ENCODE results near the gene HTR1E. TPM values are rescaled to one million over a fixed set of nuclear protein-coding genes. Genes with fewer than 3 reads are reported as not detected.

The HTR1E gene
- total RNA-seq, 2 donors from 2014 or later: not detected

DNA sequence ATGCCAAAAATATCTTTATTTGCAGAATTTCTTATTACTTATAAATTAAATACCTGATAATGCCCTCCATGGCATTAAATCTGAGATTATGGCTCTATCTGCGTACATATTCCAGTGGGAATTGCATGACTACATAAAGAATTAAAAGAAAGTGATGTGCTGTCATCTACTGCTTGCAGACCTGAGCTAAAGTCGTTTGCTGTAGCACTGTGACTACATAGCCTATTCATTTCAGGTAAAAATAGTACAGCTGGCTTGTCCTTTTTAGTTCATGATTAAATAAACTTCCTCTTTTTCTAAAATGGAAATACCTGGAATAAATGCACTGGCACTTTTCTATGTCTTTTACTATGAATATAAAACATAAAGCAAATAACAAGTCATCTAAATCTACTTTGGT, 79.4 kb downstream of the HTR1E start:
- Mint-ChIP-seq H3K27me3 (peaks cover 23% of the 10 kb centered on the region), H3K9me3 (peaks cover 4% of the 10 kb centered on the region), H3K4me3 (no peak overlapping the region), H3K4me1 (no peaks in the 10 kb centered on the region), H3K36me3 (ENCODE audit: low read depth) (no peaks in the 10 kb centered on the region), H3K27ac (no peak overlapping the region)
- no peak for ATAC-seq (replicated peaks)

DNA sequence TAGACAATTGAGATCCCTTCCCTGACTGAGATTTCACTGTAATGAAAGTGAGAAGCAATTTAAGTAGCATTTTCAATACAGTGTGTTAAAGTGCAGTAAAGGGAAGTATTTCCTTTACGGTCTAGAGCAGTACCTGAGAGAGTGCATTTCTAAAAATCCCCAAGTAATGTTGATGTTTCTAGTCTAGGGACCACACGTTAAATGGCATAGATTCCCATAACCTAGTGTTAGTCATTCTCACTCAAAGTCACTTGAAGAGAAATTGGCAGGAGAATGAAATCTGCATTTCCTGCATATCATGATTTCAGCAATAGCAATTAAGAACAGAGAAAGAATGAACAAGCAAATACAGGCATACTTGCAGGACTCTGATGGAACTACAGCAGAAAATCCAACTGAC, 89.7 kb downstream of the HTR1E start:
- H3K36me3 Mint-ChIP-seq (ENCODE audit: low read depth): no peaks in the 10 kb centered on the region

DNA sequence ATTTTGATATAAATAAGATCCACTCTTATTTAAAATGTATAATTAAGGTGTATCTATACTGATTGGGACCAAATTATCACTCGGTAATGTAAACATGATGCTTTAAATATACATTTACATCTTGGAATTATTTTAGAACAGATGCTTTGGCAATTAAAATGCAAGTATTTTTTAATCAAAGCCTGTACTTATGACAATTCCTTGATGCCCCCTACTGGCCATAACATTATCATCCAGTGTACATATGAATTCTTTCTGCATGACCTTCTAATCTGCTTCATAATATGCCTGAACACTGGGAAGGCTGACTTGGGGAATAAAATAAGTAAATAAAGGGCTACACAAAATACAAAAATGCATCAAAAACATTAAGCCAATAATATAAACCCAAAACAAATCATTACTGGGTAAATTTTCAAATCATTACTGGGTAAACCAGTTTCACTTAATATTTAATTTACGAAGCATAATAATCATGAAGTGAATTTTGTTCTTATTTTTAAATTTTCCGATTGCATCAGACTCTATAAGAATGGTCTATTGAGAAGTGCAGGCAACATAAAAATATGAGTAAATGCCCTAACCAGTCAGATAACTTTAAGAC, 92.5 kb downstream of the HTR1E start:
- Mint-ChIP-seq H3K27ac (no peak overlapping the region), H3K4me1 (no peaks in the 10 kb centered on the region), H3K9me3 (peaks cover 4% of the 10 kb centered on the region), H3K4me3 (no peak overlapping the region), H3K36me3 (ENCODE audit: low read depth) (no peaks in the 10 kb centered on the region), H3K27me3 (peaks cover 22% of the 10 kb centered on the region)
- ATAC-seq (replicated peaks): no peak

More for the DNA sequence above, 89.7 kb downstream of the HTR1E start:
- peaks cover 16% of the 10 kb centered on the region for H3K27me3 Mint-ChIP-seq
- no peak overlapping the region for H3K4me3 Mint-ChIP-seq
- no peaks in the 10 kb centered on the region for H3K9me3 Mint-ChIP-seq
- no peak overlapping the region for H3K27ac Mint-ChIP-seq
- ATAC-seq (replicated peaks): no peak
- no peaks in the 10 kb centered on the region for H3K4me1 Mint-ChIP-seq

DNA sequence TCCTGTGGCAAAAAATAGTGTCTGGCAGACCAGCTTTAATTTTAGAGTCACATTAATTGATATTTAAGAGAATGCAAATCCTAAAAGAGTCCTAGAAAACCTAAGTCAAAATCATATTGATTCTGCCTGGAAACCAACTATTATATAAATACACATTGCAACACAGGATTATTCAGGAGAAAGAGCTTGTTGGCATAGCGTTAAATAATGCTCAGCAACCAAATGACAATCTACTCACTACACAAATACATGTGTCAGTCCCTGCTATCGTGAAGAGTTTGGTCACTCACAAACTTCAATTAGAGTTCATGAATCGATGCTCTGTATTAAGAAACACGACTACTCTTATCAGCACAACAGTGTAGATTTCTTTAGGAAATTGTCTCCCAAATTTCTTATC, 103.4 kb downstream of the HTR1E start:
- no peak overlapping the region for H3K27ac Mint-ChIP-seq
- H3K9me3 Mint-ChIP-seq: peaks cover 4% of the 10 kb centered on the region
- no peak overlapping the region for H3K4me3 Mint-ChIP-seq
- H3K27me3 Mint-ChIP-seq: peaks cover 39% of the 10 kb centered on the region
- H3K4me1 Mint-ChIP-seq: no peaks in the 10 kb centered on the region
- no peaks in the 10 kb centered on the region for H3K36me3 Mint-ChIP-seq (ENCODE audit: low read depth)
- no peak for ATAC-seq (replicated peaks)

DNA sequence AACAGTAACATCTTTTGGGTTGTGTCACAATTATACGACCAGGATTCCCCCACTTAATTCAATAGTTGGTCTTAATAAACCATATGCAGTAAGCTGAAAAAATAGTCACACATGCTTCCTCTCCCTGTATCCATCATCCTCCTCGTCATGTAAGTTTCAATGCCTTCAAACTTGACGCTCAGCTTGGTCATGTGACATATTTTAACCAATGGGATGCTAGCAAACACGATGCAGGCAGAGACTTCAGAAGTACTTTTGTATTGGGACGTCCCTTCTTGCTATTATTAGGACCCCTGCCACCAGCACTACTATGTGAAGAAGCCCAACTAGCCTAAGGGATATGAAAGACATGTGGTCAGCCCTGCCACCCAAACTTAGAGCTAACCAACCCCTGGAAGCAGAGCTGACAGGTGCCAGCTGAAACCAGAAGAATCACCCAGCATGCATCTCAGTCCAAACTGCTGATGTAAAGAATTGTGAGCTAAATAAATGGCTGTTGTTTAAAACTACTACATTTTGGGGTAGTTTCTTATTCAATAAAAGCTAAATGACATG, 108.3 kb downstream of the HTR1E start:
- Mint-ChIP-seq H3K4me1 (no peaks in the 10 kb centered on the region), H3K27ac (no peak overlapping the region), H3K4me3 (no peak overlapping the region), H3K36me3 (ENCODE audit: low read depth) (no peaks in the 10 kb centered on the region), H3K9me3 (no peaks in the 10 kb centered on the region), H3K27me3 (peaks cover 37% of the 10 kb centered on the region)
- no peak for ATAC-seq (replicated peaks)

DNA sequence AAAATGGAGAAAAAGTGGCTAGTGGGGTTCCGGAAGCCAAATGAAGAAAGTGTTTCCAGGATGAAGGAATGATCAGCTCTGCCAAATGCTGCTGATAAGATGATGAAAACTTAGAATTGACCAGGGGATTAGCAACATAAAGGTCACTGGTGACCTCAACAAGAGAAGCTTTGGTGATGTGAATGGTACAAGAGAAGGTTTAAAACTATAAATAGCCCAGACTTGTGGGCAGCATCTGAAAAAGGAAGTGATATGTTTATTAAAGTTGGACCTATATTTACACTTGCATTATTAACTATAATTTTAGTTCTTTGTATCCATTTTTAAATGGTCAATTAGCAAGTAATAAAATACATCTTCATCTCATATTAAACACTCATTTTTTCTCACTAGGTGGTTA, 112.5 kb downstream of the HTR1E start:
- H3K4me3 Mint-ChIP-seq: no peak overlapping the region
- no peaks in the 10 kb centered on the region for H3K36me3 Mint-ChIP-seq (ENCODE audit: low read depth)
- H3K27ac Mint-ChIP-seq: no peak overlapping the region
- H3K9me3 Mint-ChIP-seq: no peaks in the 10 kb centered on the region
- H3K4me1 Mint-ChIP-seq: no peaks in the 10 kb centered on the region
- peaks cover 23% of the 10 kb centered on the region for H3K27me3 Mint-ChIP-seq
- no peak for ATAC-seq (replicated peaks)

DNA sequence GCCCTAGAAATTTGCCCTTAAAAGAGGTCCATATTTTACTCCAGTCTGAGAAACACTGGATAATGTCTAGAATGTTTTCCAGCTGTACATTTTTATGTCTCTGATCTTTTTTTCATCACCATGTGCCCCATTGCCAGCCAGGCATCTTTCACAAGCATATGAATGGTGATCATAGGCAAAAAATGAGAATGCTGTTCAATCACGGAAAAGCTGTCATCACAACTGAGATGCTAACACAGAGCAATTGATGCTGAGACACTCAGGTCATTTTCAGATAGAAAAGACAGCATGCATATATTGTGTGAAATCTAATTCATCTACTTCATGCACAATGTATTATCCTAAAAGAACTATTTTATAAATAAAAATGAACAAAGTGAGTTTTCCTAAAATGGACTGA, 116.0 kb downstream of the HTR1E start:
- Mint-ChIP-seq H3K27ac (no peak overlapping the region), H3K4me3 (no peak overlapping the region), H3K27me3 (peaks cover 18% of the 10 kb centered on the region), H3K4me1 (no peaks in the 10 kb centered on the region), H3K9me3 (no peaks in the 10 kb centered on the region), H3K36me3 (ENCODE audit: low read depth) (no peaks in the 10 kb centered on the region)
- no peak for ATAC-seq (replicated peaks)

DNA sequence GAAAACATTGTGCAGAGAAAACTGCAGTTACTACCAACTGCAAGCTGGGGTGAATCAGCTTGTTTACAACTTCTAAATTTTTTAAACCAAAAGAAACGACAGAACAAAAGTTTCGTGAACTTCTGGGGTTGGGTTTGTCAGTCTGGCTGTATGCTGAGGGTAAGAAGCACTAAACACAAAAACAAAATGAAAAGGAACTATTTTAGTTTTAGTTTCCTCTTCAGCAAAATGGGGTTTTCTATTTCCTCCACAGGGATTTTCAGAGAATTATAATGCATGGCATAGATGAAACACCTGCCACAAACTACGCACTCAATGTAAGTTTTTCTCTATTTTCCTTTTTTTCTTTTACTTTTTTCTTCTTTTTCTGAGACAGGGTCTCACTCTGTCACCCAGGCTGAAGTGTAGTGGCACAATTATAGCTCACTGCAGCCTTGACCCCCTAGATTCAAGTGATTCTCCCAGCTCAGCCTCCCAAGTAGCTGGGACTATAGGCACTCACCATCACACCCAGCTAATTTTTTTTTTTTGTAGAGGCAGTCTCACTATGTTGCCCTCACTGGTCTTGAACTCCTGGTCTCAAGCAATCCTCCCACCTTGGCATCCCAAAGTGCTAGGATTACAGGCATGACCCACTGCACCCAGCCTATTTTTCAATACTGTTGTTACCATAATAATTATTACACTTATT, 117.0 kb downstream of the HTR1E start:
- Mint-ChIP-seq H3K4me1 (no peaks in the 10 kb centered on the region), H3K36me3 (ENCODE audit: low read depth) (no peaks in the 10 kb centered on the region), H3K27me3 (peaks cover 10% of the 10 kb centered on the region), H3K4me3 (no peak overlapping the region), H3K9me3 (no peaks in the 10 kb centered on the region), H3K27ac (no peak overlapping the region)
- no peak for ATAC-seq (replicated peaks)

DNA sequence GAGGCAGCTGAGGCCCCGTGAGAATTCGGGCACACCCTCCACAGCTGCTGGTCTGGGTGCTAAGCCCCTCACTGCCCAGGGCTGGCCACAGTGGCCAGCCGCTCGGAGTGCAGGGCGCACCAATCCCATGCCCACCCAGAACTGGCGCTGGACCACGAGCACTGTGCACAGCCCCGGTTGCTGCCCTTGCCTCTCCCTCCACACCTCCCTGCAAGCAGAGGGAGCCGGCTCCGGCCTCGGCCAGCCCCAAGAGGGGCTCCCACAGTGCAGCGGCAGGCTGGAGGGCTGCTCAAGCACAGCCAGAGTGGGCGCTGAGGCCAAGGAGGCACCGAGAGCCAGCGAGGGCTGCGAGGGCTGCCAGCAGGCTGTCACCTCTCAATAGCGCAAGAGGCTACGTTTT, 122.6 kb downstream of the HTR1E start:
- Mint-ChIP-seq H3K36me3 (ENCODE audit: low read depth) (no peaks in the 10 kb centered on the region), H3K4me1 (no peaks in the 10 kb centered on the region), H3K27me3 (peaks cover 8% of the 10 kb centered on the region), H3K4me3 (no peak overlapping the region), H3K27ac (no peak overlapping the region), H3K9me3 (no peaks in the 10 kb centered on the region)
- no peak for ATAC-seq (replicated peaks)

DNA sequence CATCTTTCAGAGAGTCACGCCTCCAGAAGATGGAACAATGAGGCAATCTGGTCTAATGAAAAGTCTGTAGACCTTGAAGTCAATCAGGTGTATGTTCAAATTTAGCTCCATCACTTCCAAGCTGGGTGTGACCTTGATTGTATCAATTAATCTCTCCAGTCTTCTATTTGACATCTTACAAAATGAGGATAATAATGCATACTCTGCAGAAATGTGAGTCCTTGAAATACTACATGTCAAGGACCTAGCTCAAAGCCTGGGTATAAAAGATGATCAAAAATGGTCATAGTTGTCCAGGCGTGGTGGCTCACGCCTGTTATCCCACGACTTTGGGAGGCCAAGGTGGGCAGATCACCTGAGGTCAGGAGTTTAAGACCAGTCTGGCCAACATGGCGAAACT, 127.8 kb downstream of the HTR1E start:
- Mint-ChIP-seq H3K27me3 (peaks cover 8% of the 10 kb centered on the region), H3K9me3 (no peaks in the 10 kb centered on the region), H3K4me3 (no peak overlapping the region), H3K36me3 (ENCODE audit: low read depth) (no peaks in the 10 kb centered on the region), H3K4me1 (no peaks in the 10 kb centered on the region), H3K27ac (no peak overlapping the region)
- no peak for ATAC-seq (replicated peaks)

Other genes starting within 250 kb of the HTR1E start
- under 1 TPM in 1 of 2 donors, not detected in 1; 0.26 TPM for gene CGA, start 157.6 kb downstream of the HTR1E start, total RNA-seq
- gene ZNF292, start 218.0 kb downstream of the HTR1E start, total RNA-seq: 100 to 1,000 TPM in 1 of 2 donors, 10 to 100 TPM in 1; 77.2 to 209 TPM